DOHH2 (cell line): ENCODE data around the gene PCSK9.

Source experiments
- CTCF ChIP-seq: fragments of 200-600 bp; sonication (generic); IDR thresholded peaks from one replicate; pipeline ENCODE4 v1.5.1; 2014; ENCODE audit warnings: antibody characterized with exemption, mild to moderate bottlenecking, low read depth, low read length; ENCODE audit not compliant: poor library complexity, severe bottlenecking
- EZH2phosphoT487 ChIP-seq: fragments of 200-600 bp; sonication (generic); IDR thresholded peaks from 2 replicates; pipeline ENCODE4 v1.6.1; 2017; ENCODE audit warnings: borderline replicate concordance, mild to moderate bottlenecking, antibody characterized with exemption, low read length, moderate library complexity, mixed read lengths

GRCh38 chr1:55049914-55050278, 10.5 kb downstream of the PCSK9 start:
- TF ChIP-seq EZH2phosphoT487: no peak
- TF ChIP-seq CTCF: no peak
